SK-N-SH treated with all-trans-retinoic acid at 6 μM for 48 hours (cell line): Measurements from ENCODE around the gene COPS2.

Experiments used
- BACH2 ChIP-seq: fragments of 250-450 bp; sonication (Bioruptor Pico); IDR thresholded peaks from 2 replicates; pipeline ENCODE4 v1.9.0; 2021; ENCODE audit warnings: mild to moderate bottlenecking, borderline replicate concordance
- GLIS3 ChIP-seq: fragments of 250-450 bp; sonication (Bioruptor Pico); IDR thresholded peaks from 2 replicates; pipeline ENCODE4 v1.5.0; 2020; ENCODE audit warnings: mild to moderate bottlenecking, moderate library complexity
- ISL1 ChIP-seq: fragments of 250-450 bp; sonication (Bioruptor Pico); IDR thresholded peaks from 2 replicates; pipeline ENCODE4 v2.1.2; 2022; ENCODE audit warnings: mild to moderate bottlenecking, moderate library complexity
- PPARA ChIP-seq: fragments of 250-450 bp; sonication (Bioruptor Pico); IDR thresholded peaks from 2 replicates; pipeline ENCODE4 v1.5.0; 2020; ENCODE audit warnings: mild to moderate bottlenecking, borderline replicate concordance
- TF ChIP-seq, protein P1 (sequence below): fragments of 250-450 bp; sonication (Bioruptor Pico); IDR thresholded peaks from 2 replicates; pipeline ENCODE4 v1.8.0; 2020; ENCODE audit warnings: mild to moderate bottlenecking, moderate library complexity, borderline replicate concordance

DNA sequence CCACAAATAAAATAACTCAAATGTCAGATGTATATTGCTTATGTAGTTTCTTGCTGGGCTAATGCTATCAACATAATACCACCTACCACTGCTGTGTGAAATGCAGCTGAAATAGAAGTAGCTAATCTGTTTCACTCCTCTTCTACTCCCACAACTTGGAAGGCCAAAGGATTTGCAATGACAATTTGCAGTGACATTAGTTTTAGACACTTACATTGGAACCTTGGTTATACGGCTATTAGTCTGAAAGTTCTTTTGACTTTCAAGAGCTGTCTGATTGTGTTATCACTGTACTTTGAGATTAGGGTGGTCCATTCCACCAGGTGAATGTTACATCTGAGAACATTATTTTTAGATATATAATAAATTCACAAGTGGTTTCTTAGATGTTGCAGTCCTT is 33.5 kb downstream of the COPS2 start:
- no peak for TF ChIP-seq ISL1 (CRISPR knock-in tag)
- no peak for TF ChIP-seq GLIS3
- TF ChIP-seq PPARA (CRISPR knock-in tag) = no peak
- TF ChIP-seq, protein P1, sequence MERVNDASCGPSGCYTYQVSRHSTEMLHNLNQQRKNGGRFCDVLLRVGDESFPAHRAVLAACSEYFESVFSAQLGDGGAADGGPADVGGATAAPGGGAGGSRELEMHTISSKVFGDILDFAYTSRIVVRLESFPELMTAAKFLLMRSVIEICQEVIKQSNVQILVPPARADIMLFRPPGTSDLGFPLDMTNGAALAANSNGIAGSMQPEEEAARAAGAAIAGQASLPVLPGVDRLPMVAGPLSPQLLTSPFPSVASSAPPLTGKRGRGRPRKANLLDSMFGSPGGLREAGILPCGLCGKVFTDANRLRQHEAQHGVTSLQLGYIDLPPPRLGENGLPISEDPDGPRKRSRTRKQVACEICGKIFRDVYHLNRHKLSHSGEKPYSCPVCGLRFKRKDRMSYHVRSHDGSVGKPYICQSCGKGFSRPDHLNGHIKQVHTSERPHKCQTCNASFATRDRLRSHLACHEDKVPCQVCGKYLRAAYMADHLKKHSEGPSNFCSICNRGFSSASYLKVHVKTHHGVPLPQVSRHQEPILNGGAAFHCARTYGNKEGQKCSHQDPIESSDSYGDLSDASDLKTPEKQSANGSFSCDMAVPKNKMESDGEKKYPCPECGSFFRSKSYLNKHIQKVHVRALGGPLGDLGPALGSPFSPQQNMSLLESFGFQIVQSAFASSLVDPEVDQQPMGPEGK (CRISPR knock-in tag) = no peak
- no peak for TF ChIP-seq BACH2 (CRISPR knock-in tag)
